ENCODE data around the gene MADD. TPM values are rescaled to one million over a fixed set of nuclear protein-coding genes. Genes with fewer than 3 reads are reported as not detected.
"Not testable (repeated sequence)": the region's sequence is repeated elsewhere in the genome, so short reads cannot be mapped to it uniquely, and the experiment has no call there.

The MADD gene
- total RNA-seq, 1 donor from 2014 or later: 35.7 TPM

GRCh38 chr11:47317064-47317828, 47.3 kb downstream of the MADD start:
- DNase-seq (ENCODE audit: low spot score): no peak

GRCh38 chr11:47318166-47318565, 48.2 kb downstream of the MADD start:
- DNase-seq (ENCODE audit: low spot score): no peak

- peak; percentile 71 for DNase-seq (ENCODE audit: low spot score)
Measured at GRCh38 chr11:47324520-47324919, 54.6 kb downstream of the MADD start.

- DNase-seq (ENCODE audit: low spot score): peak; percentile 81
Measured at GRCh38 chr11:47325271-47326041, 55.5 kb downstream of the MADD start.

- peak; percentile 49 for DNase-seq (ENCODE audit: low spot score)
Measured at GRCh38 chr11:47326198-47326597, 56.3 kb downstream of the MADD start.

- no peak for DNase-seq (ENCODE audit: low spot score)
Measured at GRCh38 chr11:47327025-47327424, 57.1 kb downstream of the MADD start.

GRCh38 chr11:47327949-47328348, 58.0 kb downstream of the MADD start:
- no peak for DNase-seq (ENCODE audit: low spot score)

GRCh38 chr11:47328449-47329390, 58.8 kb downstream of the MADD start:
- DNase-seq (ENCODE audit: low spot score): no peak

GRCh38 chr11:47329431-47329986, 59.6 kb downstream of the MADD start:
- no peak for DNase-seq (ENCODE audit: low spot score)

- no peak for DNase-seq (ENCODE audit: low spot score)
Measured at GRCh38 chr11:47329987-47330931, 60.3 kb downstream of the MADD start.

GRCh38 chr11:47331454-47332302, 61.7 kb downstream of the MADD start:
- DNase-seq (ENCODE audit: low spot score): no peak

GRCh38 chr11:47332303-47332711, 62.4 kb downstream of the MADD start:
- DNase-seq (ENCODE audit: low spot score): no peak

GRCh38 chr11:47332791-47333525, 63.0 kb downstream of the MADD start:
- DNase-seq (ENCODE audit: low spot score): no peak

- no peak for DNase-seq (ENCODE audit: low spot score)
Measured at GRCh38 chr11:47333526-47333845, 63.6 kb downstream of the MADD start.

GRCh38 chr11:47333886-47334443, 64.0 kb downstream of the MADD start:
- DNase-seq (ENCODE audit: low spot score): no peak

GRCh38 chr11:47334699-47335411, 64.9 kb downstream of the MADD start:
- not testable (repeated sequence) for DNase-seq (ENCODE audit: low spot score)

GRCh38 chr11:47335733-47336132, 65.8 kb downstream of the MADD start:
- DNase-seq (ENCODE audit: low spot score): no peak

All from mesenteric fat pad (tissue), 1 donor.